ENCODE data around the gene TINAGL1. TPM values are rescaled to one million over a fixed set of nuclear protein-coding genes. Genes with fewer than 3 reads are reported as not detected.

TINAGL1 gene
- total RNA-seq, 1 experiment from 2014 or later: 2.5 TPM

- H3K27me3 Mint-ChIP-seq (ENCODE audit: low read depth): peaks cover 36% of the 10 kb centered on the region
- H3K4me3 Mint-ChIP-seq: no peak overlapping the region
- Histone ChIP-seq H3K79me1 (ENCODE audit: insufficient read depth, low read depth, low read length, poor library complexity, severe bottlenecking) (no peaks in the 10 kb centered on the region), H3K79me2 (ENCODE audit: insufficient read depth, low read length) (no peaks in the 10 kb centered on the region), H3K56ac (ENCODE audit: insufficient read length, low read depth, low read length) (no peak overlapping the region), H2BK5ac (ENCODE audit: insufficient read length, low read length) (no peak overlapping the region), H3K4me1 (ENCODE audit: insufficient read depth, low read length) (no peaks in the 10 kb centered on the region), H3K9me3 (ENCODE audit: control insufficient read depth, low read depth, low read length) (no peaks in the 10 kb centered on the region), H2BK20ac (ENCODE audit: low read depth, low read length, poor library complexity, severe bottlenecking) (no peak overlapping the region), H2AFZ (ENCODE audit: low read length) (no peak overlapping the region), H2BK120ac (ENCODE audit: low read depth, low read length, poor library complexity, severe bottlenecking) (no peak overlapping the region), H3K14ac (ENCODE audit: insufficient read depth, low read length) (no peak overlapping the region), H3K23me2 (ENCODE audit: insufficient read length, low read depth, low read length, poor library complexity, severe bottlenecking) (no peaks in the 10 kb centered on the region), H4K5ac (ENCODE audit: insufficient read length, low read depth, low read length) (no peak overlapping the region), H3K9ac (ENCODE audit: extremely low read depth, insufficient read length, low read length) (no peak overlapping the region), H3K27me3 (ENCODE audit: insufficient read depth, low read length) (no peaks in the 10 kb centered on the region), H2BK15ac (ENCODE audit: low read depth, low read length) (no peak overlapping the region), H4K8ac (replicated peaks; ENCODE audit: insufficient read length, low read depth, low read length) (no peak overlapping the region), H3K27ac (ENCODE audit: insufficient read length, low read depth, low read length) (no peak overlapping the region), H3K4ac (ENCODE audit: low read depth, low read length) (no peak overlapping the region), H3T11ph (ENCODE audit: low read length) (no peak overlapping the region), H4K20me1 (ENCODE audit: control insufficient read depth, insufficient read depth, insufficient read length) (no peaks in the 10 kb centered on the region), H3K18ac (ENCODE audit: insufficient read length, low read depth, low read length) (no peak overlapping the region), H2BK12ac (ENCODE audit: insufficient read length, low read depth, low read length) (no peak overlapping the region), H3K23ac (ENCODE audit: insufficient read length, low read depth, low read length) (no peak overlapping the region), H4K91ac (ENCODE audit: insufficient read length, low read depth, low read length) (no peak overlapping the region), H2AK5ac (ENCODE audit: insufficient read length, low read length) (no peak overlapping the region), H3K4me2 (ENCODE audit: insufficient read depth, insufficient read length, low read length) (no peak overlapping the region)
- H3K9me3 Mint-ChIP-seq: no peaks in the 10 kb centered on the region
- no peak overlapping the region for H3K27ac Mint-ChIP-seq
- TF ChIP-seq, protein P1, sequence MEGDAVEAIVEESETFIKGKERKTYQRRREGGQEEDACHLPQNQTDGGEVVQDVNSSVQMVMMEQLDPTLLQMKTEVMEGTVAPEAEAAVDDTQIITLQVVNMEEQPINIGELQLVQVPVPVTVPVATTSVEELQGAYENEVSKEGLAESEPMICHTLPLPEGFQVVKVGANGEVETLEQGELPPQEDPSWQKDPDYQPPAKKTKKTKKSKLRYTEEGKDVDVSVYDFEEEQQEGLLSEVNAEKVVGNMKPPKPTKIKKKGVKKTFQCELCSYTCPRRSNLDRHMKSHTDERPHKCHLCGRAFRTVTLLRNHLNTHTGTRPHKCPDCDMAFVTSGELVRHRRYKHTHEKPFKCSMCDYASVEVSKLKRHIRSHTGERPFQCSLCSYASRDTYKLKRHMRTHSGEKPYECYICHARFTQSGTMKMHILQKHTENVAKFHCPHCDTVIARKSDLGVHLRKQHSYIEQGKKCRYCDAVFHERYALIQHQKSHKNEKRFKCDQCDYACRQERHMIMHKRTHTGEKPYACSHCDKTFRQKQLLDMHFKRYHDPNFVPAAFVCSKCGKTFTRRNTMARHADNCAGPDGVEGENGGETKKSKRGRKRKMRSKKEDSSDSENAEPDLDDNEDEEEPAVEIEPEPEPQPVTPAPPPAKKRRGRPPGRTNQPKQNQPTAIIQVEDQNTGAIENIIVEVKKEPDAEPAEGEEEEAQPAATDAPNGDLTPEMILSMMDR (conservative IDR thresholded peaks at IDR 0.05): peak; percentile 89
- DNase-seq: peak; percentile 88
- no CpG with 5 or more reads among the region's 10 CpGs for WGBS (ENCODE audit: extremely low coverage, insufficient read length, low lambda C conversion rate)
- H3K36me3 Mint-ChIP-seq (ENCODE audit: insufficient read depth in 1 of 3, low read depth in 3 of 3): no peaks in the 10 kb centered on the region; a peak in 1 of 7 replicates
- H3K4me1 Mint-ChIP-seq: peaks cover 13 to 14% of the 10 kb centered on the region in 2 experiments
Observed at GRCh38 chr1:31593770-31594632, 17.7 kb downstream of the TINAGL1 start.

Measured in H9 (cell line).